Hepatocyte (in vitro differentiated cells): ENCODE data around the gene TLN1. TPM values are rescaled to one million over a fixed set of nuclear protein-coding genes. Genes with fewer than 3 reads are reported as not detected.

Experiments used
- DNase-seq: peaks from one replicate; pipeline ENCODE4 v3.0.0-alpha.2; 2016; ENCODE audit warnings: low spot score
- H2AFZ ChIP-seq: fragments of 200-600 bp; sonication (generic); 2 replicates; pipeline ENCODE4 v1.6.0; 2016; ENCODE audit warnings: antibody characterized with exemption, mild to moderate bottlenecking
- H3K27ac ChIP-seq: fragments of 200-600 bp; sonication (generic); 2 replicates; pipeline ENCODE4 v1.5.1; 2016; ENCODE audit warnings: mild to moderate bottlenecking
- H3K27me3 ChIP-seq: fragments of 200-600 bp; sonication (generic); 2 replicates; pipeline ENCODE4 v1.6.1; 2016
- H3K36me3 ChIP-seq: fragments of 200-600 bp; sonication (generic); replicated peaks from 2 replicates; pipeline ENCODE4 v1.5.1; 2016; ENCODE audit warnings: low read depth; ENCODE audit not compliant: insufficient read depth
- H3K4me1 ChIP-seq: fragments of 200-600 bp; sonication (generic); 2 replicates; pipeline ENCODE4 v1.5.1; 2016; ENCODE audit warnings: mild to moderate bottlenecking, moderate library complexity; ENCODE audit not compliant: insufficient read depth
- H3K4me2 ChIP-seq: fragments of 200-600 bp; sonication (generic); 2 replicates; pipeline ENCODE4 v1.6.0; 2016
- H3K4me3 ChIP-seq: fragments of 200-600 bp; sonication (generic); 2 replicates; pipeline ENCODE4 v1.5.1; 2016; ENCODE audit warnings: mild to moderate bottlenecking
- H3K79me2 ChIP-seq: fragments of 200-600 bp; sonication (generic); 2 replicates; pipeline ENCODE4 v1.6.0; 2017; ENCODE audit warnings: mild to moderate bottlenecking
- H3K9me2 ChIP-seq: fragments of 200-600 bp; sonication (generic); replicated peaks from 2 replicates; pipeline ENCODE4 v1.6.0; 2017; ENCODE audit warnings: mild to moderate bottlenecking; ENCODE audit not compliant: insufficient read depth
- H3K9me3 ChIP-seq: fragments of 200-600 bp; sonication (generic); 2 replicates; pipeline ENCODE4 v1.5.1; 2016; ENCODE audit warnings: low read depth, mild to moderate bottlenecking
- H4K20me1 ChIP-seq: fragments of 200-600 bp; sonication (generic); 2 replicates; pipeline ENCODE4 v1.6.0; 2016; ENCODE audit warnings: mild to moderate bottlenecking; ENCODE audit not compliant: insufficient read depth, poor library complexity, severe bottlenecking
- CTCF ChIP-seq: fragments of 200-600 bp; sonication (generic); IDR thresholded peaks from 2 replicates; pipeline ENCODE4 v1.5.1; 2016; ENCODE audit warnings: antibody characterized with exemption, mild to moderate bottlenecking; ENCODE audit not compliant: poor library complexity
- EZH2 ChIP-seq: fragments of 200-600 bp; sonication (generic); IDR thresholded peaks from 2 replicates; pipeline ENCODE4 v1.6.1; 2016; ENCODE audit warnings: antibody characterized with exemption, mild to moderate bottlenecking, borderline replicate concordance
- EZH2phosphoT487 ChIP-seq: fragments of 200-600 bp; sonication (generic); IDR thresholded peaks from one replicate; pipeline ENCODE4 v1.6.1; 2018; ENCODE audit warnings: antibody characterized with exemption, mild to moderate bottlenecking, low read depth, moderate library complexity; ENCODE audit not compliant: unreplicated experiment, severe bottlenecking
- WGBS: methylation state at CpG from one replicate; pipeline ENCODE4 v1.1.6; 2016; ENCODE audit warnings: low lambda C conversion rate; ENCODE audit errors: missing lambda C conversion rate; 5-methylcytosine and 5-hydroxymethylcytosine counted together
- polyA plus RNA-seq: library from polyadenylated mRNA; unstranded; fragments of >200 nt; fragmentation: Nextera tagmentation; extraction: Ambion mirVana; gene quantifications from 2 replicates; pipeline ENCODE4 v1.2.1, GENCODE V29; 2016
- total RNA-seq: library from RNA; depleted of rRNA; stranded (reverse); fragments of >200 nt; gene quantifications from 2 replicates; pipeline ENCODE4 v1.2.3, GENCODE V29; 2014

TLN1 gene
- total and polyA plus RNA-seq, 2 experiments from 2014 or later = 70.5 to 113 TPM

GRCh38 chr9:35763803-35764202, 31.8 kb upstream of the TLN1 start:
- H3K4me3 ChIP-seq = no peak overlapping the region
- H3K4me1 ChIP-seq = peaks cover under 1% of the 10 kb centered on the region
- H3K27me3 ChIP-seq = no peaks in the 10 kb centered on the region
- DNase-seq = no peak
- H3K9me2 ChIP-seq = no peaks in the 10 kb centered on the region
- WGBS = 96% methylated on average over 1 of the region's 1 CpG
- peaks cover 56% of the 10 kb centered on the region for H3K79me2 ChIP-seq
- no peaks in the 10 kb centered on the region for H3K9me3 ChIP-seq
- H4K20me1 ChIP-seq = no peaks in the 10 kb centered on the region
- H3K36me3 ChIP-seq = no peaks in the 10 kb centered on the region
- no peak overlapping the region for H3K4me2 ChIP-seq
- TF ChIP-seq CTCF (no peak), EZH2phosphoT487 (no peak), EZH2 (no peak)
- no peak overlapping the region for H3K27ac ChIP-seq
- H2AFZ ChIP-seq = no peak overlapping the region

- H4K20me1 ChIP-seq = no peaks in the 10 kb centered on the region
- 91% methylated on average over 2 of the region's 2 CpGs for WGBS
- no peak overlapping the region for H3K4me3 ChIP-seq
- peaks cover 5% of the 10 kb centered on the region for H3K4me1 ChIP-seq
- H3K9me2 ChIP-seq = no peaks in the 10 kb centered on the region
- no peak for TF ChIP-seq EZH2
- no peak for TF ChIP-seq EZH2phosphoT487
- no peak for TF ChIP-seq CTCF
- no peaks in the 10 kb centered on the region for H3K9me3 ChIP-seq
- DNase-seq = no peak
- no peaks in the 10 kb centered on the region for H3K36me3 ChIP-seq
- no peak overlapping the region for H2AFZ ChIP-seq
- no peak overlapping the region for H3K27ac ChIP-seq
- no peaks in the 10 kb centered on the region for H3K27me3 ChIP-seq
- H3K79me2 ChIP-seq = peaks cover 61% of the 10 kb centered on the region
- H3K4me2 ChIP-seq = no peak overlapping the region
Measured at GRCh38 chr9:35763181-35763580, 31.2 kb upstream of the TLN1 start.

- WGBS = 88% methylated on average over 2 of the region's 2 CpGs
- Histone ChIP-seq H3K4me1 (peaks cover 14% of the 10 kb centered on the region), H3K4me2 (no peak overlapping the region), H4K20me1 (no peaks in the 10 kb centered on the region), H3K9me2 (no peaks in the 10 kb centered on the region), H3K27me3 (no peaks in the 10 kb centered on the region), H2AFZ (no peak overlapping the region), H3K4me3 (no peak overlapping the region), H3K79me2 (peaks cover 58% of the 10 kb centered on the region), H3K27ac (no peak overlapping the region), H3K9me3 (no peaks in the 10 kb centered on the region), H3K36me3 (no peaks in the 10 kb centered on the region)
- TF ChIP-seq EZH2 (no peak), EZH2phosphoT487 (no peak), CTCF (no peak)
- DNase-seq = no peak
Measured at GRCh38 chr9:35760651-35761050, 28.7 kb upstream of the TLN1 start.

GRCh38 chr9:35759795-35760194, 27.8 kb upstream of the TLN1 start:
- TF ChIP-seq CTCF (no peak), EZH2 (no peak), EZH2phosphoT487 (no peak)
- Histone ChIP-seq H3K9me3 (no peaks in the 10 kb centered on the region), H3K4me3 (no peak overlapping the region), H2AFZ (no peak overlapping the region), H3K27me3 (no peaks in the 10 kb centered on the region), H3K36me3 (no peaks in the 10 kb centered on the region), H3K4me2 (no peak overlapping the region), H3K79me2 (peaks cover 55% of the 10 kb centered on the region), H3K27ac (no peak overlapping the region), H3K9me2 (no peaks in the 10 kb centered on the region), H4K20me1 (no peaks in the 10 kb centered on the region), H3K4me1 (peaks cover 14% of the 10 kb centered on the region)
- DNase-seq = no peak
- 90% methylated on average over 4 of the region's 4 CpGs for WGBS
